ENCODE data around the gene TTC7B. TPM values are rescaled to one million over a fixed set of nuclear protein-coding genes. Genes with fewer than 3 reads are reported as not detected.

The TTC7B gene
- total and polyA plus RNA-seq, 2 experiments from 2014 or later: 7.9 to 28.6 TPM

- Histone ChIP-seq H3F3A (replicated peaks; ENCODE audit: low read depth) (no peaks in the 10 kb centered on the region), H3K79me2 (replicated peaks; ENCODE audit: insufficient read depth) (no peaks in the 10 kb centered on the region), H3K4me1 (ENCODE audit: insufficient read depth) (0 out of 2 replicates have a peak, but pooled peaks cover 4% of the 10 kb centered on the region), H3K36me3 (ENCODE audit: insufficient read depth) (no peaks in the 10 kb centered on the region), H3K27me3 (ENCODE audit: insufficient read depth) (no peaks in the 10 kb centered on the region), H3K4me3 (no peak overlapping the region), H2AFZ (peak overlapping the region; percentile 66), H4K20me1 (replicated peaks; ENCODE audit: insufficient read depth) (no peaks in the 10 kb centered on the region), H3K9me2 (ENCODE audit: insufficient read depth) (no peaks in the 10 kb centered on the region; the same call in 1 of the 2 replicates), H3K4me2 (no peak overlapping the region), H3K27ac (ENCODE audit: low read depth) (no peak overlapping the region)
- ATAC-seq: no peak
- DNase-seq (ENCODE audit: low spot score): no peak
- H3K27me3 Mint-ChIP-seq (ENCODE audit: insufficient read depth, low read depth, poor library complexity): peaks cover 3% of the 10 kb centered on the region
- H3K4me3 Mint-ChIP-seq: no peak overlapping the region
- H3K9me3 Mint-ChIP-seq: peaks cover 10% of the 10 kb centered on the region; the same call in 1 of the 3 replicates
- no peaks in the 10 kb centered on the region for H3K36me3 Mint-ChIP-seq (ENCODE audit: low read depth)
- H3K4me1 Mint-ChIP-seq: no peaks in the 10 kb centered on the region; the same call in 2 of the 3 replicates
- no peak for TF ChIP-seq POLR2AphosphoS5 (IDR thresholded peaks at IDR 0.05; ENCODE audit: low read depth)
- no peak for TF ChIP-seq EZH2phosphoT487 (IDR thresholded peaks at IDR 0.05; ENCODE audit: unreplicated experiment)
- no peak for TF ChIP-seq STAT1 (IDR thresholded peaks at IDR 0.05; ENCODE audit: unreplicated experiment)
- TF ChIP-seq JUNB (IDR thresholded peaks at IDR 0.05; ENCODE audit: unreplicated experiment): no peak
- TF ChIP-seq ZNF114 (CRISPR knock-in tag; IDR thresholded peaks at IDR 0.05): no peak
- no peak for TF ChIP-seq ZNF331 (CRISPR knock-in tag; IDR thresholded peaks at IDR 0.05; ENCODE audit: low read depth)
- no peak for TF ChIP-seq CREB1 (CRISPR knock-in tag; IDR thresholded peaks at IDR 0.05; ENCODE audit: low read depth)
- no peak for TF ChIP-seq REST (IDR thresholded peaks at IDR 0.05; ENCODE audit: unreplicated experiment)
- no peak for TF ChIP-seq NANOG (IDR thresholded peaks at IDR 0.05; ENCODE audit: borderline replicate concordance)
- no peak for TF ChIP-seq CTCF (conservative IDR thresholded peaks at IDR 0.05; ENCODE audit: low read depth in 2 of 2)
- TF ChIP-seq ETS1 (IDR thresholded peaks at IDR 0.05): no peak
- no peak overlapping the region for H3K27ac Mint-ChIP-seq
Observed at GRCh38 chr14:90483117-90483516, 333.1 kb downstream of the TTC7B start.

All from GM23338 (cell line).